ENCODE results near the gene PCDHGB4.

GRCh38 chr5:141374627-141375026, 12.9 kb upstream of the PCDHGB4 start:
- TF ChIP-seq, protein P1, sequence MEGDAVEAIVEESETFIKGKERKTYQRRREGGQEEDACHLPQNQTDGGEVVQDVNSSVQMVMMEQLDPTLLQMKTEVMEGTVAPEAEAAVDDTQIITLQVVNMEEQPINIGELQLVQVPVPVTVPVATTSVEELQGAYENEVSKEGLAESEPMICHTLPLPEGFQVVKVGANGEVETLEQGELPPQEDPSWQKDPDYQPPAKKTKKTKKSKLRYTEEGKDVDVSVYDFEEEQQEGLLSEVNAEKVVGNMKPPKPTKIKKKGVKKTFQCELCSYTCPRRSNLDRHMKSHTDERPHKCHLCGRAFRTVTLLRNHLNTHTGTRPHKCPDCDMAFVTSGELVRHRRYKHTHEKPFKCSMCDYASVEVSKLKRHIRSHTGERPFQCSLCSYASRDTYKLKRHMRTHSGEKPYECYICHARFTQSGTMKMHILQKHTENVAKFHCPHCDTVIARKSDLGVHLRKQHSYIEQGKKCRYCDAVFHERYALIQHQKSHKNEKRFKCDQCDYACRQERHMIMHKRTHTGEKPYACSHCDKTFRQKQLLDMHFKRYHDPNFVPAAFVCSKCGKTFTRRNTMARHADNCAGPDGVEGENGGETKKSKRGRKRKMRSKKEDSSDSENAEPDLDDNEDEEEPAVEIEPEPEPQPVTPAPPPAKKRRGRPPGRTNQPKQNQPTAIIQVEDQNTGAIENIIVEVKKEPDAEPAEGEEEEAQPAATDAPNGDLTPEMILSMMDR (IDR thresholded peaks at IDR 0.05) = no peak
- no peak for TF ChIP-seq POLR2AphosphoS5 (IDR thresholded peaks at IDR 0.05)
